ENCODE data around the gene RHEX. TPM values are rescaled to one million over a fixed set of nuclear protein-coding genes. Genes with fewer than 3 reads are reported as not detected.

RHEX gene
- polyA plus RNA-seq, 3 donors: not detected

DNA sequence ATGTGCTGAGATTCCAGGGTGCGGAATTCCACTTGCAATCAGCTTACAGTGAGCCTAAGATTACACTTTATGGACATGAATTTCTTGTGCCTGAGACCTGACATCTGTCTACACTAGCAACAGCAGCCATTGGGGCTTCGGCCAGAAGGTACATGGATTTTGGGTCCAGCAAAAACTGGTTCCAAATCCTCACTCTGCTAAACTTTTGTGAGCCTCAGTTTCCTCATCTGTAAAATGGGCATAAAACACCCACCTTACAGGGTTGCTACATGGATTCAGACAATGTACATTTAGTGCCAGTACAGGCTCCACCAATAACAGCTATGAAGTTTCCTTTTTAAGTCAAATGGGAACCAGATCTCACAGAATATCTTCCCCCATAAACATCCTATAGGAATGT is 30.8 kb downstream of the RHEX start:
- Histone ChIP-seq H3K4me3 (replicated peaks in 1 of 3; ENCODE audit: low read depth in 2 of 3, low read length in 3 of 3) (no peak overlapping the region), H3K9ac (ENCODE audit: insufficient read depth, low read length, poor library complexity, severe bottlenecking) (no peak overlapping the region), H3K9me3 (replicated peaks in 1 of 2; ENCODE audit: control insufficient read depth in 1 of 2, insufficient read depth in 1 of 2, low read length in 2 of 2) (no peaks in the 10 kb centered on the region), H3K27me3 (ENCODE audit: control insufficient read depth in 2 of 2, insufficient read depth in 2 of 2, low read length in 2 of 2) (no peaks in the 10 kb centered on the region), H4K20me1 (ENCODE audit: insufficient read depth, low read length) (no peaks in the 10 kb centered on the region), H3K27ac (ENCODE audit: low read depth in 1 of 2, low read length in 2 of 2) (no peak overlapping the region), H3K4me1 (ENCODE audit: control insufficient read depth in 1 of 2, insufficient read depth in 2 of 2, low read length in 2 of 2) (peaks cover 42 to 48% of the 10 kb centered on the region in 2 donors), H3K79me2 (ENCODE audit: insufficient read depth, low read length) (no peaks in the 10 kb centered on the region), H3K4me2 (replicated peaks; ENCODE audit: extremely low read depth, low read length, poor library complexity, severe bottlenecking) (no peak overlapping the region), H2AFZ (ENCODE audit: insufficient read depth, low read depth, low read length, poor library complexity, severe bottlenecking) (no peak overlapping the region), H3K36me3 (replicated peaks in 1 of 2; ENCODE audit: control insufficient read depth in 1 of 2, insufficient read depth in 2 of 2, low read length in 2 of 2) (no peaks in the 10 kb centered on the region)
- TF ChIP-seq, protein P1, sequence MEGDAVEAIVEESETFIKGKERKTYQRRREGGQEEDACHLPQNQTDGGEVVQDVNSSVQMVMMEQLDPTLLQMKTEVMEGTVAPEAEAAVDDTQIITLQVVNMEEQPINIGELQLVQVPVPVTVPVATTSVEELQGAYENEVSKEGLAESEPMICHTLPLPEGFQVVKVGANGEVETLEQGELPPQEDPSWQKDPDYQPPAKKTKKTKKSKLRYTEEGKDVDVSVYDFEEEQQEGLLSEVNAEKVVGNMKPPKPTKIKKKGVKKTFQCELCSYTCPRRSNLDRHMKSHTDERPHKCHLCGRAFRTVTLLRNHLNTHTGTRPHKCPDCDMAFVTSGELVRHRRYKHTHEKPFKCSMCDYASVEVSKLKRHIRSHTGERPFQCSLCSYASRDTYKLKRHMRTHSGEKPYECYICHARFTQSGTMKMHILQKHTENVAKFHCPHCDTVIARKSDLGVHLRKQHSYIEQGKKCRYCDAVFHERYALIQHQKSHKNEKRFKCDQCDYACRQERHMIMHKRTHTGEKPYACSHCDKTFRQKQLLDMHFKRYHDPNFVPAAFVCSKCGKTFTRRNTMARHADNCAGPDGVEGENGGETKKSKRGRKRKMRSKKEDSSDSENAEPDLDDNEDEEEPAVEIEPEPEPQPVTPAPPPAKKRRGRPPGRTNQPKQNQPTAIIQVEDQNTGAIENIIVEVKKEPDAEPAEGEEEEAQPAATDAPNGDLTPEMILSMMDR (IDR thresholded peaks at IDR 0.05): no peak
- Mint-ChIP-seq H3K9me3 (peaks cover 0 to 1% (median 0%) of the 10 kb centered on the region in 7 donors), H3K4me1 (peaks cover 42% of the 10 kb centered on the region), H3K27ac (no peak overlapping the region), H3K36me3 (no peaks in the 10 kb centered on the region), H3K4me3 (no peak overlapping the region), H3K27me3 (ENCODE audit: low read depth in 3 of 3) (no peaks in the 10 kb centered on the region)
- DNase-seq: no peak
- WGBS (ENCODE audit: insufficient coverage): 95% methylated on average over 2 of the region's 2 CpGs
- intact Hi-C loops (cut with micrococcal nuclease): no loop called here

GRCh38 chr1:206087091-206087490 is 34.1 kb downstream of the RHEX start:
- no peak overlapping the region for H3K4me3 Mint-ChIP-seq
- H3K9me3 ChIP-seq (replicated peaks in 1 of 2; ENCODE audit: control insufficient read depth in 1 of 2, insufficient read depth in 1 of 2, low read length in 2 of 2): no peaks in the 10 kb centered on the region
- no peaks in the 10 kb centered on the region for H4K20me1 ChIP-seq (ENCODE audit: insufficient read depth, low read length)
- intact Hi-C loops (cut with micrococcal nuclease): no loop called here
- no peak overlapping the region for H3K4me2 ChIP-seq (replicated peaks; ENCODE audit: extremely low read depth, low read length, poor library complexity, severe bottlenecking)
- no peaks in the 10 kb centered on the region for H3K36me3 Mint-ChIP-seq
- peaks cover 0 to 2% (median 0%) of the 10 kb centered on the region in 3 donors for H3K27me3 Mint-ChIP-seq (ENCODE audit: low read depth in 3 of 3)
- peaks cover 19% of the 10 kb centered on the region for H3K4me1 Mint-ChIP-seq
- no peak overlapping the region for H3K9ac ChIP-seq (ENCODE audit: insufficient read depth, low read length, poor library complexity, severe bottlenecking)
- no peak overlapping the region for H3K27ac ChIP-seq (ENCODE audit: low read depth in 1 of 2, low read length in 2 of 2)
- no peak for DNase-seq
- peaks cover 17 to 25% of the 10 kb centered on the region in 2 donors for H3K4me1 ChIP-seq (ENCODE audit: control insufficient read depth in 1 of 2, insufficient read depth in 2 of 2, low read length in 2 of 2)
- H3K9me3 Mint-ChIP-seq: peaks cover 0 to 2% (median 0%) of the 10 kb centered on the region in 7 donors
- no peaks in the 10 kb centered on the region for H3K79me2 ChIP-seq (ENCODE audit: insufficient read depth, low read length)
- no peaks in the 10 kb centered on the region for H3K27me3 ChIP-seq (ENCODE audit: control insufficient read depth in 2 of 2, insufficient read depth in 2 of 2, low read length in 2 of 2)
- no peak overlapping the region for H3K4me3 ChIP-seq (replicated peaks in 1 of 3; ENCODE audit: low read depth in 2 of 3, low read length in 3 of 3)
- WGBS (ENCODE audit: insufficient coverage): 100% methylated on average over 1 of the region's 3 CpGs
- TF ChIP-seq, protein P1 (IDR thresholded peaks at IDR 0.05): no peak
- no peak overlapping the region for H3K27ac Mint-ChIP-seq
- no peaks in the 10 kb centered on the region for H3K36me3 ChIP-seq (replicated peaks in 1 of 2; ENCODE audit: control insufficient read depth in 1 of 2, insufficient read depth in 2 of 2, low read length in 2 of 2)
- no peak overlapping the region for H2AFZ ChIP-seq (ENCODE audit: insufficient read depth, low read depth, low read length, poor library complexity, severe bottlenecking)
